Neural progenitor cell (in vitro differentiated cells): ENCODE results near the gene PAQR7.
"Not testable (repeated sequence)": the region's sequence is repeated elsewhere in the genome, so short reads cannot be mapped to it uniquely, and the experiment has no call there.

Experiments used
- EZH2 ChIP-seq: fragments of 200-600 bp; sonication (generic); IDR thresholded peaks from 2 replicates; pipeline ENCODE4 v1.6.1; 2017; ENCODE audit warnings: antibody characterized with exemption, mild to moderate bottlenecking, moderate library complexity
- EZH2phosphoT487 ChIP-seq: fragments of 200-600 bp; sonication (generic); IDR thresholded peaks from 2 replicates; pipeline ENCODE4 v1.6.1; 2017; ENCODE audit warnings: antibody characterized with exemption
- TF ChIP-seq, protein P1 (sequence below): fragments of 200-600 bp; sonication (generic); IDR thresholded peaks from 2 replicates; pipeline ENCODE4 v1.5.1; 2017; ENCODE audit warnings: antibody characterized with exemption, mild to moderate bottlenecking

DNA sequence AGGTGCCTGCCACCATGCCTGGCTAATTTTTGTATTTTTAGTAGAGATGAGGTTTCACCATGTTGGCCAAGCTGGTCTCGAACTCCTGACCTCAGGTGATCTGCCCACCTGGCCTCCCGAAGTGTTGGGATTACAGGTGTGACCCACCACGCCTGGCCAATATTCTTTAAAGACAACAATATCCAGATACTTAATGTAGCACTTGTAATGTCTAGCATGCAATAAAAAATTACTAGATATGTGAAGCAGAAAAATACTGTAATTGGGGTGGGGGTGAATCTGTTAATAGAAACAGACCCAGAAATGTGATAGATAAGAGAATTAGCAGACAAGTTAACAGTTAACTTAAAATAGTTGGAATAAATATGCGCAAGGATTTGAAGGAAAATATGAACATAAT, 35.7 kb downstream of the PAQR7 start:
- TF ChIP-seq, protein P1, sequence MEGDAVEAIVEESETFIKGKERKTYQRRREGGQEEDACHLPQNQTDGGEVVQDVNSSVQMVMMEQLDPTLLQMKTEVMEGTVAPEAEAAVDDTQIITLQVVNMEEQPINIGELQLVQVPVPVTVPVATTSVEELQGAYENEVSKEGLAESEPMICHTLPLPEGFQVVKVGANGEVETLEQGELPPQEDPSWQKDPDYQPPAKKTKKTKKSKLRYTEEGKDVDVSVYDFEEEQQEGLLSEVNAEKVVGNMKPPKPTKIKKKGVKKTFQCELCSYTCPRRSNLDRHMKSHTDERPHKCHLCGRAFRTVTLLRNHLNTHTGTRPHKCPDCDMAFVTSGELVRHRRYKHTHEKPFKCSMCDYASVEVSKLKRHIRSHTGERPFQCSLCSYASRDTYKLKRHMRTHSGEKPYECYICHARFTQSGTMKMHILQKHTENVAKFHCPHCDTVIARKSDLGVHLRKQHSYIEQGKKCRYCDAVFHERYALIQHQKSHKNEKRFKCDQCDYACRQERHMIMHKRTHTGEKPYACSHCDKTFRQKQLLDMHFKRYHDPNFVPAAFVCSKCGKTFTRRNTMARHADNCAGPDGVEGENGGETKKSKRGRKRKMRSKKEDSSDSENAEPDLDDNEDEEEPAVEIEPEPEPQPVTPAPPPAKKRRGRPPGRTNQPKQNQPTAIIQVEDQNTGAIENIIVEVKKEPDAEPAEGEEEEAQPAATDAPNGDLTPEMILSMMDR: not testable (repeated sequence)
- not testable (repeated sequence) for TF ChIP-seq EZH2, EZH2phosphoT487
